Measurements from ENCODE around the gene CENPM. TPM values are rescaled to one million over a fixed set of nuclear protein-coding genes. Genes with fewer than 3 reads are reported as not detected.

Gene CENPM
- total and polyA plus RNA-seq, 9 of the 15 experiments (the other 6 are each of a cell fraction or from before 2014, with no cell fraction given) = 11.3 to 67.7 (median 32.3) TPM

DNA sequence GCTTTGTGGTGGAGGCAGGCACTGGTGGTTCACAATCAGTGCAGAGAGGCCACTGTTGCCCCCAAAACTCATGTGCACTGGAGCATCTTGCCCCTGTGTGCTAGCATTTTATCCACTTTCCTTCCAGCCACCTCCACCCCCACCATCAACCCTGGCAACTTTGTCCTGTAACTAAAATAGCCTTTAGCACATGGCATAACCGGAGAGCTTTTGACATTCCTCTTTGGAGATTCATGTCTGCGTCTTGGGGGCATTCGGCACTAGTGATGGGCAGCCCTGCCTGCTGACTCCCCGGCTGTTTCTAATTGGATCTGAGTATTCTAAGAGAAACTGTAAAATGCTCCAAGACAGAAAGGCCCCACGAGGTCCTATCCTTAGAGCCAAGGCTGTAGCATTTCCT lies 47.8 kb downstream of the CENPM start:
- no peak overlapping the region for H3K27ac ChIP-seq (ENCODE audit: extremely low read depth, low read depth, low read length)
- H3K9me1 ChIP-seq (ENCODE audit: control insufficient read depth, insufficient read depth, low read length) = peaks cover 2% of the 10 kb centered on the region
- intact Hi-C loops (cut with micrococcal nuclease) = no loop called here
- no peak overlapping the region for H3K4me3 ChIP-seq
- WGBS (ENCODE audit: insufficient coverage, low coverage, missing lambda C conversion rate) = 83% methylated on average over 5 of the region's 5 CpGs
- no peaks in the 10 kb centered on the region for H3K9me3 ChIP-seq (replicated peaks; ENCODE audit: control insufficient read depth, insufficient read depth, low read depth, low read length)
- no peak overlapping the region for H3K9ac ChIP-seq (ENCODE audit: insufficient read depth in 1 of 2, low read depth in 2 of 2, low read length in 2 of 2)
- H4K20me1 ChIP-seq (replicated peaks; ENCODE audit: control insufficient read depth, insufficient read depth, low read length) = no peaks in the 10 kb centered on the region
- TF ChIP-seq MAFF (IDR thresholded peaks at IDR 0.05; ENCODE audit: low read length) (no peak), HNRNPUL1 (IDR thresholded peaks at IDR 0.05; ENCODE audit: low read length) (no peak), ZNF444 (CRISPR knock-in tag; IDR thresholded peaks at IDR 0.05) (no peak), ZNF644 (tag; IDR thresholded peaks at IDR 0.05; ENCODE audit: low read depth) (no peak), ETV6 (IDR thresholded peaks at IDR 0.05; ENCODE audit: borderline replicate concordance in 1 of 2, low read depth in 2 of 2, low read length in 1 of 2) (no peak), ETV6 (CRISPR knock-in tag; IDR thresholded peaks at IDR 0.05; ENCODE audit: borderline replicate concordance) (no peak), KAT8 (IDR thresholded peaks at IDR 0.05; ENCODE audit: low read depth) (no peak), CBX2 (IDR thresholded peaks at IDR 0.05; ENCODE audit: insufficient read depth, low read length, poor library complexity, severe bottlenecking) (no peak), ZNF75A (CRISPR knock-in tag; IDR thresholded peaks at IDR 0.05) (no peak)
- ATAC-seq (no peak), FAIRE-seq (no peak), DNase-seq (ENCODE audit: extremely low read depth in 1 of 4, low spot score in 3 of 4) (no peak)
- no peak overlapping the region for H2AFZ ChIP-seq (ENCODE audit: low read depth, low read length)
- no TSS peak for BruUV-seq (replicated peaks)
- H3K4me2 ChIP-seq (ENCODE audit: insufficient read depth, low read length) = no peak overlapping the region
- no peaks in the 10 kb centered on the region for H3K79me2 ChIP-seq (ENCODE audit: control insufficient read depth, insufficient read depth, low read length)
- H3K36me3 ChIP-seq (ENCODE audit: control insufficient read depth, insufficient read depth, low read length) = peaks cover 83% of the 10 kb centered on the region
- peaks cover 0 to 10% of the 10 kb centered on the region in 2 experiments; a peak in 3 of 5 replicates for H3K4me1 ChIP-seq (replicated peaks in 1 of 2; ENCODE audit: control insufficient read depth in 2 of 2, insufficient read depth in 2 of 2, low read length in 2 of 2)
- no peaks in the 10 kb centered on the region for H3K27me3 ChIP-seq (ENCODE audit: control insufficient read depth in 2 of 2, insufficient read depth in 2 of 2, low read length in 2 of 2)
- CTCF ChIA-PET (ENCODE audit: low intra/inter-chr PET ratio) = no interaction called here
- POLR2A ChIA-PET = interaction anchor here (0.6 to 0.7 kb wide), 2 partner anchors 11 to 12 kb away, joined by 3 to 4 read pairs; no protein-coding TSS in a partner anchor
- in situ Hi-C loops (cut with MboI) = no loop called here

All from K562 (cell line).